AG10803 (cell line): ENCODE results near the gene LINC00237.

ENCODE experiments used
- DNase-seq: peaks from one replicate; pipeline ENCODE4 v3.0.0; 2010; ENCODE audit warnings: low read depth
- H3K4me3 ChIP-seq: 2 replicates; pipeline ENCODE4 v1.5.1; 2011; ENCODE audit warnings: mild to moderate bottlenecking, low read length, control low read depth
- TF ChIP-seq, protein P1 (sequence below): conservative IDR thresholded peaks from 2 replicates; pipeline ENCODE4 v1.5.1; 2011; ENCODE audit warnings: mild to moderate bottlenecking, low read length, control low read depth, inconsistent platforms

LINC00237 gene

DNA sequence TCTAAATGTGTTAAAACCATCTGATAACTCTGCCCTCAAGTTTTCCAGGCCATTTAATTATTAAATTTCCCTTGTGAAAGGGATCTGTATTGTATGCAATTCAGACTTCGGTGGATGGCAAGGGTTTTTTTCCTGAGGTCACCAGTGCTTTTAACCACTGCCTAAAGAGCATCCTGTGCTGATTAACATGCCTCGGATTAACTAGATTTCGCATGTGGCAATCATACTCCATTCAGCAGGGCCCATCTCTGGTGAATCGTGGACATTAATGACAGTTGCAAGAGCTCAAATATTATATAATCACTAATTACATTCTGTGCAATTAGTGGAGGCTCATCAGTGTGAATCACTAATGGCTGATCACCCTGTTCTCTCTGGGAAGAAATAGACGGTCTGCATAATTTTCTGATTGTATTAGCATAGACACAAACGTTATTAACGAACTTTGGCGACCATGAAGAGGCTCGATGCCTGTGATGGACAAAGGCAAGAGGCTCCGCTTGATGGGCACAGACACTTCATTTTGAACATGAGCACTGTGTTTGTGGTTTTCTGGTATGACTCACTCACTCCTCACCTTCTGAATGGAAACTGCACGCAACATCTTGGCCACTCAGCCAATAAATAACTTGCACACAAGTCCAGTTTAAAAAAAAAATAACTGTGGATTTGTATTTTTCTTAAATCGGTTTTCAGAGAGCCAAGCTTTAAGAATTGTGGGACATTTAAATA, 31.4 kb downstream of the LINC00237 start:
- no peak for DNase-seq
- TF ChIP-seq, protein P1, sequence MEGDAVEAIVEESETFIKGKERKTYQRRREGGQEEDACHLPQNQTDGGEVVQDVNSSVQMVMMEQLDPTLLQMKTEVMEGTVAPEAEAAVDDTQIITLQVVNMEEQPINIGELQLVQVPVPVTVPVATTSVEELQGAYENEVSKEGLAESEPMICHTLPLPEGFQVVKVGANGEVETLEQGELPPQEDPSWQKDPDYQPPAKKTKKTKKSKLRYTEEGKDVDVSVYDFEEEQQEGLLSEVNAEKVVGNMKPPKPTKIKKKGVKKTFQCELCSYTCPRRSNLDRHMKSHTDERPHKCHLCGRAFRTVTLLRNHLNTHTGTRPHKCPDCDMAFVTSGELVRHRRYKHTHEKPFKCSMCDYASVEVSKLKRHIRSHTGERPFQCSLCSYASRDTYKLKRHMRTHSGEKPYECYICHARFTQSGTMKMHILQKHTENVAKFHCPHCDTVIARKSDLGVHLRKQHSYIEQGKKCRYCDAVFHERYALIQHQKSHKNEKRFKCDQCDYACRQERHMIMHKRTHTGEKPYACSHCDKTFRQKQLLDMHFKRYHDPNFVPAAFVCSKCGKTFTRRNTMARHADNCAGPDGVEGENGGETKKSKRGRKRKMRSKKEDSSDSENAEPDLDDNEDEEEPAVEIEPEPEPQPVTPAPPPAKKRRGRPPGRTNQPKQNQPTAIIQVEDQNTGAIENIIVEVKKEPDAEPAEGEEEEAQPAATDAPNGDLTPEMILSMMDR = no peak
- no peak overlapping the region for H3K4me3 ChIP-seq

DNA sequence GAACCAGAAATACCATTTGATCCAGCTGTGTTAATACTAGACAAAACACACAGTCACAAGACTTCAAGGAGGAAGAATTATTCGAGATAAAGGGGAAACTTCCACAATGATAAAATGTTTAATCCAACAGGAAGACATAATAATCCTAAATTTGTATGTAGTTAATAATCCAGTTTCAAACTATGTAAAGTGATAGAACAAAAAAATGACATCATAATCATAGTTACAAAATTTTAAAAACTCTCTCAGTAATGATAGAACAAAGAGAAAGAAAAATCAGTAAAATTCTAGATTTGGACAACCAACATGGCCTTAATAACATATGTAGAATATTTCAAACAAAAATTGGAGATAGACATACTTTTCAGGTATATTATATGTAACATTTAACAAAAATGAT, 38.9 kb downstream of the LINC00237 start:
- no peak overlapping the region for H3K4me3 ChIP-seq
- no peak for DNase-seq
- TF ChIP-seq, protein P1 = no peak

DNA sequence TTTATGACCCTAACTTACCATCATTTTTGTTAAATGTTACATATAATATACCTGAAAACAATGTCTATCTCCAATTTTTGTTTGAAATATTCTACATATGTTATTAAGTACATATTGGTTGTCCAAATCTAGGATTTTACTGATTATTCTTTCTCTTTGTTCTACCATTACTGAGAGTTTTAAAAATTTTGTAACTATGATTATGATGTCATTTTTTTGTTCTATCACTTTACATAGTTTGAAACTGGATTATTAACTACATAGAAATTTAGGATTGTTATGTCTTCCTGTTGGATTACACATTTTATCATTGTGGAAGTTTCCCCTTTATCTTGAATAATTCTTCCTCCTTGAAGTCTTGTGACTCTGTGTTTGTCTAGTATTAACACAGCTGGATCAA, 41.2 kb downstream of the LINC00237 start:
- H3K4me3 ChIP-seq = no peak overlapping the region
- DNase-seq = no peak
- TF ChIP-seq, protein P1 = no peak

DNA sequence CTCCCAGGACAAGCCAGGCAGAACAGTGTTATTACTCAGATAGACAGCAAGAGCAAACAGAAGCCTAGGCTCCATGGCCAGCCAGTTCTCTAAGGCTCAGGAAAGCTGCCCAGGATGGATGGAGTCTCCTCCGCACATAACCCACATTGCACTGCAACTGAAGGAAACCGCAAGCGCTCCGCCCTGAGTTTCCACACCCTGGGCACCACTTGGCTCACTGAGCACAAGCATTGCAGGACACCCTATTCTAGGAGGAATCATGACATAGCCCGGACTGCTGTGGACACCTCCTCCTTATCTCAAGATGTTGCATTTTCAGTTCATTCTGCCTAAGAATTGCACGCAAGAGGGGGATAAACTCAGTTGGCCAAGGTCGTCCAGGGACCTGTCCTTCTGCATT, 42.9 kb downstream of the LINC00237 start:
- no peak for DNase-seq
- TF ChIP-seq, protein P1 = no peak
- H3K4me3 ChIP-seq = no peak overlapping the region

DNA sequence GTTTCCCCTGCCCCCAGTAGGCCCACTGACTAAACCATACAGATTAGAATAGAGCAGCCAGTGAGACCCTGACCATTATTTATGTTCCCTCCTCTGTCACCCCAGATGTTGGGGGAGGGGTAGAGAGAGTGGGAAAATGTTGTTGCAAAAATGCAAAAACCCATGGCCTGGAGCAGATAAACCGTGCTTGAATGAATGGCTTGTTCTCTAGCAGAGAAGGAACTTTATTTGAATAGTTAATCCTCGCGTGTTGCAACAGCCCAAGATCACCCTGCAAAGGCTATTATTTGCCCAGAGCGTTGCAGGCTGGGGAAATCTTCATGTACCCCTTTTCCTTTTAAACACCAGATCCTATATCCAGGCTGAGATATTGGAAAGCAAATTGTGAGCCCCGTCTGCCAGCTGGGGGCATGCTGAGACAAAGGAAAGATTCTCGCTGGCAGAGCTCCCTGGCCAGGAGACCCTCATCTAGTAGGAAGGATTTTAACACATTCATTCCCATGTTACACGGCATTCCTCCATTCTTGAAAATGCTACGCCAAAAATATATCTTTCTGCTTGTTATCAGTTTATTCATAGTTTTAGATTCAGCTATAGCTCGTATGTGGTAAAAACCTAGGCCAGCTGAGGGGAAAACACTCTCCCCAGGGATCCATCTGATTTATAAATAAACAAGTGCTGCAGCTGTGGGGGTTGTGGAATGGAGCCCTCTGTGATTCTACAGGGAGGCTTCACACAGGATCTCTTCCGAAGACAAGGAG, 53.0 kb downstream of the LINC00237 start:
- TF ChIP-seq, protein P1 = no peak
- no peak overlapping the region for H3K4me3 ChIP-seq
- no peak for DNase-seq

DNA sequence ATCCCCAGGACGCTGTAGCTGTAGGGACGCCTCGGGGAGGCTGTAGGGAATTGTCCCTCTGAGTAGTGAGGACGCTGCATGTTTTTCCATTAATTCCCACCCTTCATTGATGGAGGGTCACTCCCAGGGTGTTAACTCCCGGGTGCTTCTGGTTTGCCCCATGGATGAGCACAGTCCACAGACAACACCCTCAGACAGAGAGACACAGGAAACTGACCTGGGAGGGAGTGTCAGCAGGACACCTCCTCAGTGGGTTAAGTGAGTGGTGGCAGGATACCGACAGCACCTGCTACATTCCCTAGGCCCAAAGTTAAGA, 53.5 kb downstream of the LINC00237 start:
- no peak overlapping the region for H3K4me3 ChIP-seq
- TF ChIP-seq, protein P1 = no peak
- no peak for DNase-seq

DNA sequence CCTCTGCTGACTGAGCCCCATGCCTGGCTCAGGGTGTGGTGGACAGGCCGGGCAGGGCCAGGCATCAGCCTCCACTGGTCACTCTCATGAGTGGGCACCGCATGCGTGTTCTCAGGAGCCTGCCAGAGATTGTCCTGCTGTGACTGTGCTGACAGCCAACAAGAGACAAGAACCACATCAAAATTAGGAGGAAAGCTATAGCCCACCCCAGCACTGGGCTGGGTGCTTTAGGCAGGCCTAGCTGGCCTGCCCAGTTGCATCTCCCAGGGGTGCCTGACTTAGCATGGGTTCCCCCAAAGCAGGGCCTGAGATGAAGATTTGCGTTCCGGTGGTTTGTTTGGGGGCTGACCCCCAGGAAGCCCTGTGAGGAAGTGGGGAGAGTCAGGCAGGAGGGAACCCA, 53.9 kb downstream of the LINC00237 start:
- TF ChIP-seq, protein P1 = no peak
- no peak overlapping the region for H3K4me3 ChIP-seq
- DNase-seq = no peak
